Ovary (tissue), 9 donors: ENCODE measurements around the gene SRP54. TPM values are rescaled to one million over a fixed set of nuclear protein-coding genes. Genes with fewer than 3 reads are reported as not detected.

Experiments
- DNase-seq, 5 donors: peaks; one replicate each; pipeline ENCODE4 v3.0.0-alpha.2; 2019 to 2020
- H3K27ac ChIP-seq, 2 donors: fragments of 200-600 bp; one replicate each; pipeline versions ENCODE4 v1.5.1 to v1.8.0; 2019 to 2022
- H3K27me3 ChIP-seq: fragments of 200-600 bp; one replicate; pipeline ENCODE4 v1.8.0; 2022
- H3K36me3 ChIP-seq: fragments of 200-600 bp; sonication (generic); one replicate; pipeline ENCODE4 v1.5.1; 2019
- H3K4me1 ChIP-seq: one replicate; pipeline ENCODE4 v1.8.1; 2013; ENCODE audit warnings: mild to moderate bottlenecking, moderate library complexity; ENCODE audit not compliant: insufficient read depth
- H3K4me3 ChIP-seq: fragments of 200-600 bp; sonication (generic); one replicate; pipeline ENCODE4 v1.5.1; 2017
- H3K9me3 ChIP-seq, 2 donors: fragments of 200-600 bp in 1 of 2; sonication (generic) in 1 of 2; one replicate each; pipeline versions ENCODE4 v1.5.1 to v1.8.1; 2013 to 2019; ENCODE audit warnings: mild to moderate bottlenecking in 1 of 2, moderate library complexity in 1 of 2
- CTCF ChIP-seq, 3 donors: fragments of 450-650 bp in 2 of 3; fragments of 200-600 bp in 1 of 3; IDR thresholded peaks; one replicate each; pipeline versions ENCODE4 v1.5.1 to v1.8.0; 2016 to 2022; ENCODE audit warnings: antibody characterized with exemption in 3 of 3, mild to moderate bottlenecking in 1 of 3
- EP300 ChIP-seq: sonication (generic); formaldehyde crosslinking; IDR thresholded peaks from one replicate; pipeline ENCODE4 v1.6.1; 2017; ENCODE audit warnings: antibody characterized with exemption
- POLR2A ChIP-seq: fragments of 450-650 bp; IDR thresholded peaks from one replicate; pipeline ENCODE4 v1.6.1; 2017; ENCODE audit warnings: antibody characterized with exemption, mild to moderate bottlenecking, moderate library complexity
- WGBS, 3 donors: extraction: QIAGEN DNeasy Blood & Tissue Kit in 1 of 3; methylation state at CpG; one replicate each; pipeline versions ENCODE4 v1.1.5 to v1.1.7; 2013 to 2017; 5-methylcytosine and 5-hydroxymethylcytosine counted together
- intact Hi-C, 4 donors: fragments of 100-400 bp; cut with DNase I; formaldehyde crosslinking; loops; one replicate each; pipeline versions ENCODE4 v1.11.0 to v1.15.1; 2022 to 2023
- polyA plus RNA-seq, 2 donors: library from polyadenylated mRNA; stranded (reverse); fragments of 200-250 nt in 1 of 2; fragments of 350-450 nt in 1 of 2; fragmentation: Illumina TruSeq in 1 of 2; extraction: RNeasy Lipid Tissue Mini Kit (QIAGEN cat#74804) in 1 of 2; gene quantifications; one replicate each; pipeline ENCODE4 v1.2.3, GENCODE V29; 2013 to 2014
- total RNA-seq, 7 donors: library from RNA; depleted of rRNA in 2 of 7; stranded (reverse); fragments of >200 nt in 2 of 7; fragmentation: NEBNext Ultra II Directional in 3 of 7; extraction: Animal tissue kit (Norgen Biotek cat#: 25700) in 3 of 7; gene quantifications; one replicate each; pipeline versions ENCODE4 v1.1.0 to v1.2.4, GENCODE V29; 2016 to 2023
- donor health status: DM: no; HTN: no; CAD: no; lungs with moderate emphysema.
- donor health status: DM: no; HTN: no; CAD: no.
- donor health status: Bipolar disorder and iron deficiency.
- donor health status: DM: yes; HTN: yes; CAD: no.
- donor health status: DM: no; HTN: no; CAD: no.
- donor health status: DM: yes; HTN: yes; CAD: no.

The SRP54 gene
- total and polyA plus RNA-seq, 9 donors, result 25.9 to 61.6 (median 37.3) TPM

- no peak for DNase-seq
- Histone ChIP-seq H3K4me1 (no peaks in the 10 kb centered on the region), H3K36me3 (no peaks in the 10 kb centered on the region), H3K9me3 (no peaks in the 10 kb centered on the region), H3K27ac (no peak overlapping the region), H3K4me3 (no peak overlapping the region), H3K27me3 (no peaks in the 10 kb centered on the region)
- TF ChIP-seq POLR2A (no peak), CTCF (IDR thresholded peaks at IDR 0.05) (no peak), EP300 (no peak)
- 94 to 99% (median 97%) methylated on average over 3 of the region's 3 CpGs for WGBS, 3 donors
- intact Hi-C loops, result no loop called here
Observed at GRCh38 chr14:35072226-35072625, 89.4 kb downstream of the SRP54 start.

- Histone ChIP-seq H3K36me3 (no peaks in the 10 kb centered on the region), H3K27me3 (no peaks in the 10 kb centered on the region), H3K4me1 (no peaks in the 10 kb centered on the region), H3K9me3 (no peaks in the 10 kb centered on the region), H3K27ac (no peak overlapping the region), H3K4me3 (no peak overlapping the region)
- TF ChIP-seq POLR2A (no peak), CTCF (IDR thresholded peaks at IDR 0.05) (no peak), EP300 (no peak)
- no peak for DNase-seq
- WGBS, 3 donors, result 82 to 91% (median 84%) methylated on average over 1 of the region's 1 CpG
- intact Hi-C loops, result no loop called here
Observed at GRCh38 chr14:35073486-35073885, 90.7 kb downstream of the SRP54 start.

- DNase-seq, result no peak
- H3K4me3 ChIP-seq, result no peak overlapping the region
- no peaks in the 10 kb centered on the region for H3K27me3 ChIP-seq
- 97 to 98% (median 98%) methylated on average over 2 of the region's 2 CpGs for WGBS, 3 donors
- H3K9me3 ChIP-seq, result no peaks in the 10 kb centered on the region
- H3K36me3 ChIP-seq, result no peaks in the 10 kb centered on the region
- no peaks in the 10 kb centered on the region for H3K4me1 ChIP-seq
- intact Hi-C loops, result no loop called here
- TF ChIP-seq CTCF (IDR thresholded peaks at IDR 0.05) (no peak), EP300 (no peak), POLR2A (no peak)
- no peak overlapping the region for H3K27ac ChIP-seq
Observed at GRCh38 chr14:35078082-35078481, 95.3 kb downstream of the SRP54 start.

Other genes starting within 250 kb of the SRP54 start
- 10 to 100 TPM; 12.5 to 30.1 (median 17.9) TPM for gene BAZ1A, start 107.6 kb upstream of the SRP54 start, total RNA-seq
- gene BAZ1A, start 107.6 kb upstream of the SRP54 start, polyA plus RNA-seq, result 10 to 100 TPM; 10.4 to 14.2 TPM
- 10 to 100 TPM; 15.7 to 45.9 (median 35.5) TPM for gene FAM177A1, start 63.3 kb downstream of the SRP54 start, total RNA-seq
- gene FAM177A1, start 63.3 kb downstream of the SRP54 start, polyA plus RNA-seq, result 10 to 100 TPM; 26.2 to 46.8 TPM
- 10 to 100 TPM; 16.8 to 39.7 (median 28.6) TPM for gene PPP2R3C, start 139.0 kb downstream of the SRP54 start, total RNA-seq
- gene PPP2R3C, start 139.0 kb downstream of the SRP54 start, polyA plus RNA-seq, result 10 to 100 TPM; 20.3 to 26.8 TPM
- 10 to 100 TPM in 6 of 7 donors, 1 to 10 TPM in 1; 6.7 to 30.6 (median 11.9) TPM for gene PRORP, start 139.6 kb downstream of the SRP54 start, total RNA-seq
- gene PRORP, start 139.6 kb downstream of the SRP54 start, polyA plus RNA-seq, result 10 to 100 TPM in 1 of 2 donors, 1 to 10 TPM in 1; 9.3 to 36.4 TPM